Pancreas (tissue), 10 donors: ENCODE results near the gene WIPI1. TPM values are rescaled to one million over a fixed set of nuclear protein-coding genes. Genes with fewer than 3 reads are reported as not detected.
"Not testable (repeated sequence)": the region's sequence is repeated elsewhere in the genome, so short reads cannot be mapped to it uniquely, and the experiment has no call there.

Experiments
- ATAC-seq, 4 donors: fragments of 200-7000 bp; cut with Tn5 transposase; one replicate each; pipeline versions ENCODE4 v1.8.0 to v1.9.1; 2020; ENCODE audit warnings: mild to moderate bottlenecking in 4 of 4, moderate library complexity in 4 of 4
- DNase-seq, 6 donors: peaks; one replicate each; pipeline ENCODE4 v3.0.0-alpha.2; 2020
- FAIRE-seq: peaks from 2 replicates; lab custom pipeline; 2012; peaks lifted over from hg19 to GRCh38; lab: Jason Lieb, UNC
- H3K27ac ChIP-seq, 4 donors: fragments of 200-600 bp; sonication (generic); 1 replicate in 3 of 4; 2 replicates in 1 of 4; pipeline versions ENCODE4 v1.5.0 to v1.8.0; 2020
- H3K27me3 ChIP-seq, 4 donors: fragments of 200-600 bp; one replicate each; pipeline ENCODE4 v1.8.0; 2021
- H3K36me3 ChIP-seq, 3 donors: fragments of 200-600 bp; sonication (generic) in 1 of 3; one replicate each; pipeline versions ENCODE4 v1.5.0 to v1.8.0; 2020 to 2021
- H3K4me1 ChIP-seq, 3 donors: fragments of 200-600 bp; one replicate each; pipeline ENCODE4 v1.8.0; 2021
- H3K4me3 ChIP-seq, 4 donors: fragments of 200-600 bp; sonication (generic) in 2 of 4; one replicate each; pipeline versions ENCODE4 v1.5.0 to v1.8.0; 2020 to 2021
- H3K9me3 ChIP-seq, 4 donors: fragments of 200-600 bp; one replicate each; pipeline ENCODE4 v1.8.0; 2021
- WGBS, 2 donors: extraction: QIAGEN DNeasy Blood & Tissue Kit; methylation state at CpG; one replicate each; pipeline ENCODE4 v1.1.7; 2013; 5-methylcytosine and 5-hydroxymethylcytosine counted together
- intact Hi-C, 3 donors: fragments of 100-400 bp; cut with DNase I; formaldehyde crosslinking; loops; one replicate each; pipeline versions ENCODE4 v1.11.1 to v1.14.2; 2022
- polyA plus RNA-seq, 2 donors: library from polyadenylated mRNA; stranded (reverse); fragments of 200-250 nt; gene quantifications; one replicate each; pipeline ENCODE4 v1.2.3, GENCODE V29; 2013
- total RNA-seq, 6 donors: library from RNA; stranded (reverse); fragmentation: NEBNext Ultra II Directional in 4 of 6; extraction: Animal tissue kit (Norgen Biotek cat#: 25700) in 4 of 6; gene quantifications; one replicate each; pipeline versions ENCODE4 v1.2.1 to v1.2.4, GENCODE V29; 2021 to 2023
- TF ChIP-seq, protein P1 (sequence below), 4 donors: fragments of 200-600 bp; sonication (generic) in 3 of 4; IDR thresholded peaks; one replicate each; pipeline versions ENCODE4 v1.5.0 to v1.8.0; 2021; ENCODE audit warnings: antibody characterized with exemption in 4 of 4
- donor health status: healthy with polysubstance abuse.
- donor health status: DM: no; HTN: no; CAD: no; lungs with moderate emphysema.
- donor health status: DM: no; HTN: no; CAD: no.
- donor health status: control.
- donor health status: control.
- donor health status: Bipolar disorder and iron deficiency.
- donor health status: DM: yes; HTN: yes; CAD: no.
- donor health status: DM: no; HTN: no; CAD: no.
- donor health status: DM: no; HTN: no; CAD: no.
- donor health status: DM: yes; HTN: yes; CAD: no.

The WIPI1 gene
- total and polyA plus RNA-seq, 8 donors = 14.0 to 32.2 (median 25.4) TPM

DNA sequence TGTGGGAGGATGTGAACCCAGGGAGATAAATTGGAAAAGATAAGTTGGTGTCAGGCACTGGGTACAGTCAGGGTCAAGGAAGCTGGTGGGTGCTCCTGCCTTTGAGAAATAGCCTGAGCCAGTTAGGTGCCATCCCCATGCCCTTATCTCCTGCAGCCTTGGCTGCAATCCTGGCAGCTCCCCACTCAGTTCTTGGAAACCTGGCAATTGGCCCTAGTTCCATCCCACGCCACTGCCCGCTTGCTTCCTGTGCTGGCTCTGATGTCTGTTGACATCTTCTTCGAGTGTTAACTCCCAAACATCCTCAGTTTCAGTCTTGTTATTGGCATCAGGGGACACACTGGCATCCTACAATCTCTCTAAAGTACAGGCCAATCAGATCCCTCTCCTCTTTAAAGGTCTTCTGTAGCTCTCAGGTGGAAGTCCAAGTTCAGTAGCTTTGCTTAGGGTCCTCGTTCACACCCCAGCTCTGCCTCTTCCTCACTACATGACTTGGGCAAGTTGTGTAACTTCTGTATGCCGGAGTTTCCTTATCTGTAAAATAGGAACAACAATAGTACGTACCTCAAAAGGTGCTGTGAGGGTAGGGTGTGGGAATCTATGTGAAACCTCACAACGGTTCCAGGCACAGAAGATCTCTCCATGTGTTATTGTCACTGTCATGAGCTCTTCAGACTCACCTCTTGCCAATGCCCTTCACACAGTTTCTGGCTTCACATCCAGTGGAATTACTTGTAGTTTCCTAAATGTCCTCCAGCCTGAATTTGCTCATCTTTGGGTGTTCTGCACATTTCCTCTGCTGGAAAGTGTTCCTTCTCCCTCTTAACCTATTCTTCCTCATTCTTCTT lies 41.4 kb upstream of the WIPI1 start:
- Histone ChIP-seq H3K27me3 (no peaks in the 10 kb centered on the region), H3K4me3 (no peak overlapping the region), H3K9me3 (no peaks in the 10 kb centered on the region), H3K27ac (peak overlapping the region in 1 of 4 donors; percentile 39), H3K4me1 (peaks cover 0 to 4% (median 0%) of the 10 kb centered on the region in 3 donors), H3K36me3 (no peaks in the 10 kb centered on the region)
- TF ChIP-seq, protein P1, sequence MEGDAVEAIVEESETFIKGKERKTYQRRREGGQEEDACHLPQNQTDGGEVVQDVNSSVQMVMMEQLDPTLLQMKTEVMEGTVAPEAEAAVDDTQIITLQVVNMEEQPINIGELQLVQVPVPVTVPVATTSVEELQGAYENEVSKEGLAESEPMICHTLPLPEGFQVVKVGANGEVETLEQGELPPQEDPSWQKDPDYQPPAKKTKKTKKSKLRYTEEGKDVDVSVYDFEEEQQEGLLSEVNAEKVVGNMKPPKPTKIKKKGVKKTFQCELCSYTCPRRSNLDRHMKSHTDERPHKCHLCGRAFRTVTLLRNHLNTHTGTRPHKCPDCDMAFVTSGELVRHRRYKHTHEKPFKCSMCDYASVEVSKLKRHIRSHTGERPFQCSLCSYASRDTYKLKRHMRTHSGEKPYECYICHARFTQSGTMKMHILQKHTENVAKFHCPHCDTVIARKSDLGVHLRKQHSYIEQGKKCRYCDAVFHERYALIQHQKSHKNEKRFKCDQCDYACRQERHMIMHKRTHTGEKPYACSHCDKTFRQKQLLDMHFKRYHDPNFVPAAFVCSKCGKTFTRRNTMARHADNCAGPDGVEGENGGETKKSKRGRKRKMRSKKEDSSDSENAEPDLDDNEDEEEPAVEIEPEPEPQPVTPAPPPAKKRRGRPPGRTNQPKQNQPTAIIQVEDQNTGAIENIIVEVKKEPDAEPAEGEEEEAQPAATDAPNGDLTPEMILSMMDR (IDR thresholded peaks at IDR 0.05) = no peak
- 32 to 50% methylated on average over 7 of the region's 7 CpGs for WGBS, 2 donors
- FAIRE-seq = no peak
- intact Hi-C loops = no loop called here
- peak in 3 of 4 donors; percentile 32 to 72 (median 65) for ATAC-seq
- peak in 2 of 6 donors; percentile 20 to 34 for DNase-seq

DNA sequence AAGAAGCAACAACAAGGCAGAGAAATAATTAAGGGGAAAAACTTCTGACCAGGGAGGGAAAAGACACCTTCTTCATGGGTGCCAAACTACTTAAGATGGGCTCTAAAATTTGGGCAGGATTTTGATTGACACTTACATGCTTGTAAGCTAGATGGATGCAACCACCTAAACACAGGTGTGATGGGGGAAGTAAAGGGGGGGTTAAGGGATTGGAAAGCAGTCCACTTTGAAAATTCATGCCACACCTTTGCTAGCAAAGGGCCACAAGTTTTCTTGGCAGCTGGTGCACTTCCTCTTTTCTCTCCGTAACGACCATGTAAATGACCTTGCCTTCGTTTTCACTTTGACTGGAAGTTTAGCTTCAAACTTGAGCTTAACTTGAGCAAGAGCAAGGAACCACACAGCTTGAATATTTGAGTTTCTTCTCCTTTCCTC lies 40.6 kb upstream of the WIPI1 start:
- H3K27ac ChIP-seq = peak overlapping the region in 1 of 4 donors; percentile 39

DNA sequence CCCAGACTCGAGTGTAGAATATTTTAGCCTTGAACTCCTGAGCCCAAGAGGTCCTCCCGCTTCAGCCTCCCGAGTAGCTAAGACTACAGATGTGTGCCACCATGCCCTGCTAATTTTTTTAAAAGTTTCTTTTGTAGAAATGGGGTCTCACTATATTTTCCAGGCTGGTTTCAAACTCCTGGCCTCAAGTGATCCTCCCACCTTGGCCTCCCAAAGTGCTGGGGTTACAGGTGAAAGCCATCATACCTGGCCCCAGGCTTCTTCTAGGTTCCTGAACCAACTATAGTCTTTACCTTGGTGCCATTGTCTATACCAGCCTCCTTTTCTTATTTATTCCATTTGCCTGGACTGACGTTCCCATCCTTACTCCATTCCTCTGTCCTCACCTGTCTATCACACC lies 37.8 kb upstream of the WIPI1 start:
- H3K9me3 ChIP-seq = no peaks in the 10 kb centered on the region
- H3K27me3 ChIP-seq = no peaks in the 10 kb centered on the region
- peaks cover 0 to 26% (median 8%) of the 10 kb centered on the region in 3 donors for H3K4me1 ChIP-seq
- ATAC-seq (no peak), FAIRE-seq (no peak), DNase-seq (no peak)
- no peak overlapping the region for H3K27ac ChIP-seq
- WGBS, 2 donors = 80 to 83% methylated on average over 4 of the region's 4 CpGs
- H3K36me3 ChIP-seq = no peaks in the 10 kb centered on the region
- intact Hi-C loops = no loop called here
- TF ChIP-seq, protein P1 (IDR thresholded peaks at IDR 0.05) = no peak
- H3K4me3 ChIP-seq = no peak overlapping the region

More for the DNA sequence above, 40.6 kb upstream of the WIPI1 start:
- TF ChIP-seq, protein P1 (IDR thresholded peaks at IDR 0.05) = no peak
- no peak for FAIRE-seq
- no peaks in the 10 kb centered on the region for H3K9me3 ChIP-seq
- no peak for DNase-seq
- peaks cover 0 to 7% (median 0%) of the 10 kb centered on the region in 3 donors for H3K4me1 ChIP-seq
- H3K27me3 ChIP-seq = no peaks in the 10 kb centered on the region
- no peak overlapping the region for H3K4me3 ChIP-seq
- intact Hi-C loops = no loop called here
- ATAC-seq = peak in 3 of 4 donors; percentile 26 to 73 (median 73)
- 3 to 5% methylated on average over 3 of the region's 3 CpGs for WGBS, 2 donors
- no peaks in the 10 kb centered on the region for H3K36me3 ChIP-seq

DNA sequence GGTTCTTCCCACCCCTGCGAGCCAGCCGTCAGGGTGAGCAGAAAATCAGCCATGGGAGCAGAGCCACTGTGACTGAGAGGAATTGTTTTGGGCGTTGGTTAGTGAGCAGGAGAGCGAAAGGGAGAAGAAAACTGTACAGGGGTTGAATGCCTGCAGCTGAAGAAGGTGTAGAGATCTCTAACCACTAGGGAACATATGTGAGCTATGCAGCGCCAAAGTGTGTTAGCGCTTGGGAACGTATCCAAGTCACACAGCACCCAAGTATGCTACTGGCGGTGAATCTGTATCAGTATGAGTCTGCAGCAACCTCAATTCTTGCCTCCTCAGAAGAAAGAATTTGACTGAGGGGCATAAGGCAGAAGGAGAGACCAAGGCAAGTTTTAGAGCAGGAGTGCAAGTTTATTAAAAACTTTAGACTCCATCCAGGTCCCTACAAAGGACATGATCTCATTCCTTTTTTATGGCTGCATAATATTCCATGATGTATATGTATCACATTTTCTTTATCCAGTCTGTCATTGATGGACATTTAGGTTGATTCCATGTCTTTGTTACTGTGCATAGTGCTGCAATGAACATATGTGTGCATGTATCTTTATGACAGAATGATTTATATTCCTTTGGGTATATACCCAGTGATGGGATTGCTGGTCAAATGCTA lies 35.2 kb upstream of the WIPI1 start:
- DNase-seq = peak in 1 of 6 donors; percentile 30
- Histone ChIP-seq H3K4me3 (peak overlapping the region in 1 of 4 donors; percentile 22), H3K4me1 (peaks cover 0 to 22% (median 8%) of the 10 kb centered on the region in 3 donors), H3K27ac (peak overlapping the region; percentile 58 to 85 (median 75))
- peak; percentile 23 to 39 (median 30) for ATAC-seq
- H3K9me3 ChIP-seq, H3K36me3 ChIP-seq, intact Hi-C loops, FAIRE-seq, H3K27me3 ChIP-seq: not testable (repeated sequence)
- WGBS, 2 donors = 57 to 59% methylated on average over 8 of the region's 8 CpGs
